A549 (cell line): ENCODE results near the gene TIPARP.

Source experiments
- ATOH8 ChIP-seq: fragments of 250-450 bp; sonication (Bioruptor Pico); IDR thresholded peaks from 2 replicates; pipeline ENCODE4 v1.5.0; 2020; ENCODE audit warnings: low read depth, mild to moderate bottlenecking, moderate library complexity
- CHD2 ChIP-seq: fragments of 150-350 bp; IDR thresholded peaks from 2 replicates; pipeline ENCODE4 v1.6.1; 2014; ENCODE audit warnings: low read length; ENCODE audit not compliant: partially characterized antibody
- CTCF ChIP-seq: fragments of >200 bp; sonication (Bioruptor Twin); formaldehyde crosslinking; IDR thresholded peaks from 3 replicates; pipeline ENCODE4 v1.5.1; 2016
- EHMT2 ChIP-seq: fragments of 200-600 bp; sonication (generic); IDR thresholded peaks from 2 replicates; pipeline ENCODE4 v1.6.1; 2016; ENCODE audit warnings: antibody characterized with exemption, low read depth, mild to moderate bottlenecking, moderate library complexity
- EP300 ChIP-seq, 2 experiments: fragments of >200 bp; sonication (Bioruptor Twin); formaldehyde crosslinking; IDR thresholded peaks; 2 replicates in 1 of 2; 3 replicates in 1 of 2; pipeline ENCODE4 v1.6.1; 2016 to 2017
- JUNB ChIP-seq: fragments of >200 bp; sonication (Bioruptor Twin); formaldehyde crosslinking; IDR thresholded peaks from 2 replicates; pipeline ENCODE4 v1.6.1; 2016
- MAX ChIP-seq: IDR thresholded peaks from 2 replicates; pipeline ENCODE4 v1.6.1; 2012
- MYC ChIP-seq: IDR thresholded peaks from 2 replicates; pipeline ENCODE4 v1.6.1; 2012; ENCODE audit warnings: mild to moderate bottlenecking, inconsistent platforms, low read length, improper control_type of control experiment, borderline replicate concordance
- POLR2A ChIP-seq: IDR thresholded peaks from 2 replicates; pipeline ENCODE4 v1.6.1; 2012; ENCODE audit warnings: mild to moderate bottlenecking, low read length

GRCh38 chr3:156626104-156626503 is 48.3 kb upstream of the TIPARP start:
- TF ChIP-seq CTCF: no peak
- TF ChIP-seq POLR2A: no peak
- no peak for TF ChIP-seq MYC
- no peak for TF ChIP-seq ATOH8 (CRISPR knock-in tag)
- no peak for TF ChIP-seq JUNB
- TF ChIP-seq MAX: no peak
- TF ChIP-seq EHMT2: no peak
- no peak for TF ChIP-seq CHD2
- TF ChIP-seq EP300 (IDR thresholded peaks at IDR 0.05): no peak
